Astrocyte of the hippocampus (primary cell): ENCODE measurements around the gene SLC25A26.

Experiments
- DNase-seq: peaks from one replicate; pipeline ENCODE4 v3.0.0; 2011; ENCODE audit warnings: low read depth, low spot score

Gene SLC25A26

DNA sequence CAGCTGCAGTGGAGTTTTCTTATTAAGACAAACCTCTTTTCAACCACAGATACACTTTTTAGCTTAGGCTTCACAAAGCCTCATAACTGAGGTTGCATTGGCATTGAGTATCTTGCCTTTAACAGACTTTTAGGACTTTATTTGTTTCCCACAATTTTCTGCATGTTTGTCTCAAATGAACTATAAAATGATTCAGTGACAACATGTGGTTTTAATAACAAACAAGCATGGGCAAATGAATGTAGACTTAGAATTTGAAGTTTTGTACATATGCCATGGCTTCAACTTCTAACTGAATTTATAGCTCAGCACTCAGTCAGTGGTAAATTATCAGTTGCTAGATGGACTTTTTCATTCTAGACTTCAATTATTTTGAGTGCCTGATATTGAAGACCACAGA, 101.6 kb downstream of the SLC25A26 start:
- no peak for DNase-seq

DNA sequence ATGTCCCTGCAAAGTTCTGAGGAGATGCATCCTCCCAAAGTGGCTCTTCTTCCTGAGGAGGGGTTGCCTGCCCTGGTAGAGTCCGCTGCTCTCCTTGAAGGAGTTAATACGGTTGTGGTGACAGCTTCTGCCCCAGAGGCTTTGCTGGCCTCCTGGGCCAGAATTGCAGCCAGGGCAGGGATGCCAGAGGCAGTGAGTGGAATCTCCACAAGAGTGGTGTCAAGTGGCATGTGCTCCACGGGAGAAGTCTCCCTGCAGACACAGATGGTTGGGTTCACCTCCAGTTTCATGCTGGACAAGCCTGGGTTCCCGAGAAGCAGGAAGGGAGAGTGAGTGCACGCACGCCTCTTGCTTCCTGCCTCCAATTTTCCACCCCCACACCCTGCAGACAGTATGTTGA, 105.5 kb downstream of the SLC25A26 start:
- DNase-seq: no peak

DNA sequence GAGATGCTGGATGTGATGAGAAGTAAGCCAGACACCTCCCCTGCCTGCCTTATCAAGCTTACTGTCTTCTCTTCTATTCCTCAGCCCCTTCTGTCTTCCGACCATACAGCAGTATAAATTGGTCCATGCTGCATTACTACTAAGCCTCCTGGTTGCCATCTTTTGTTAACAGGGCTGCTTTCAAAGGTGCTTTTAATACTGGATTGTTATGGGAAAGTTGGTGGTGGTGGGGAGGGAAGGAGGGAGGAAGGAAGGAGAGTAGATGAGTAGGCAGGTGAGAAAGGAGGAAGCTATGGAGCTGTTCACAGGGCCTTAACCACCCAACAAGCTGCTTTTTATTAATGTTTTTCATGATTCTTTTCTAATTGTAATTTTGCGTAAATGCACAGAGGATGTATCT, 114.9 kb downstream of the SLC25A26 start:
- no peak for DNase-seq

DNA sequence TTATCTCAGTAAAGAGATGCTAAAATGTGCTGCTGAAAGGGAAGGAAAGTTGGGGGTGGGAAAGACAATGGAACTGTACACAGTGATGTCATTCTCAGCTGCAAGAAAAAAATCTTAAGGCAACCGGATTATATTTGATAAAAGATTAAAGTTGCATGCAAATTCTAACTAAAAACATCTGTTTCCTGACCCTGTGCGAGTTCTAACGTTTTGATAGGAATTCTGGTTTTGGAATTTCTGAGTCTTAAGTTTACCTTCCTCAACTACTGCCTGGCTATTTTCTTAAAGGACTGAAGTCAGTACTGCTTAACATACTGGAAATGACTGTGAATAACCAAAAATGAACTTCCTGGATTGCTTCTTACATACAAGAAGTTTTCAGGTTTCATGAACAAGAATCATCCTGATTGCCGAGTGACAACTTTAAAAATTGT, 115.5 kb downstream of the SLC25A26 start:
- peak; percentile 19 for DNase-seq

DNA sequence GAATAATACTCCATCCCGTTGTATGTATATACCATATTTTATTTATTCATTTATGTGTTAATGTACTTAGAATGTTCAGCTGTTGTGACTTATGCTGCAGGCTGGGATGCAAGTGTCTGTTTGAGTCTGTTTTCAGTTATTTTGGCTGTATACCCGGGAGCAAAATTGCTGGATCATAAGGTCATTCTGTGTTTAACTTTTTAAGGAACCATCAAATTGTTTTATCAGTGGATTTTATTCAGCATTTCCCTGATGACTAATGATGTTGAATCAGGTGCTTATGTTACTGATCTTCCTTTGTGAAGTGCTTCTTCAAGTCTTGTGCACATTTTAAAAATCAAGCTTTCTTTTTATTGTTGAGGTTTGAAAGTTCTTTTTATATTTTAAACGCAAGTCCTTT, 118.1 kb downstream of the SLC25A26 start:
- DNase-seq: no peak

DNA sequence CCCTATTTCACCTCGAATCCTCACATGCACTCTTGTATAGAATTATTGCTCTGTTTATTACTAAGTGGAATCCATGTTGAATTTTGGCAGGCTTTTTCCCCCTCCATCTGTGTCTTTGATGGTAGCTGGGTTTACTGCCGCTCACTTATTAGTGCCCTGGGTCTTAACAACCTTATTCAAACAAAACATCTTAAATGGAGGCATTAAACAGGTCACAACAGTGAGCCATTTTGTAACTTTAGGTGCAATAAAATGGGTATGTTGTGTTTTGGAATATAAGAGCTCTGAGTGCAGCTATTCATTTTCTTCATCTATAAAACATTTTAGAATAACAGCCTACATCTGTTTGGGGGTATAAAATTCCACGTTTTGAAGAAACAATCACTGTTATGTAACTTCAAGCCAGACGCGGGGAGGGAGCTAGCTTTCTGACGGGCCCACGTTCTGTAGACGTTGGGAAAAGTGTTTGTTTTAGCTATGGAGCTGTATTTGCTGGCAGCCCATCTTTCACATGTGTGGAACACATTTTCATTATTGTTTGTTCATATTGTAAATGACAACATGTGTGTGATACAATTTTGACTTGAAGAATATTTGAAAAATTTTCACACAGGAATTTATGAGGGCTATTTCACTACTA, 122.0 kb downstream of the SLC25A26 start:
- DNase-seq: no peak

DNA sequence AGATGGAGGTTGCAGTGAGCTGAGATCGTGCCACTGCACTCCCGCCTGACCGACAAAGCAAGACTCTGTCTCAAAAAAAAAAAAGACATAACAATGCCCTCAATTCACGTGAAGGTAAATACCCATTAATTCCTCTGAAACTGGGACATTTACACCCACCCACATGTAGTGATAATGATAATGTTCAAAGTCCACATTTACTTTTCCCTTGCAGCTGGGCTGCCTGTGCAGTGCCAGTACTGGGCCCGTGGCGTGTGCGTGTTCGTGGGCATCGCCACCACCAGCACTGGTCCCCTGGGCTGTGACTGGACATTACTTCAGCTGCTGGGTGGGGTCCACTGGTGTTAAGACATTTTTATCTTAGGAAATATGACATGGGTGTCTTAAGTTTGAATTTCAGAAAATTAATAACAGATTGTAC, 123.6 kb downstream of the SLC25A26 start:
- no peak for DNase-seq

DNA sequence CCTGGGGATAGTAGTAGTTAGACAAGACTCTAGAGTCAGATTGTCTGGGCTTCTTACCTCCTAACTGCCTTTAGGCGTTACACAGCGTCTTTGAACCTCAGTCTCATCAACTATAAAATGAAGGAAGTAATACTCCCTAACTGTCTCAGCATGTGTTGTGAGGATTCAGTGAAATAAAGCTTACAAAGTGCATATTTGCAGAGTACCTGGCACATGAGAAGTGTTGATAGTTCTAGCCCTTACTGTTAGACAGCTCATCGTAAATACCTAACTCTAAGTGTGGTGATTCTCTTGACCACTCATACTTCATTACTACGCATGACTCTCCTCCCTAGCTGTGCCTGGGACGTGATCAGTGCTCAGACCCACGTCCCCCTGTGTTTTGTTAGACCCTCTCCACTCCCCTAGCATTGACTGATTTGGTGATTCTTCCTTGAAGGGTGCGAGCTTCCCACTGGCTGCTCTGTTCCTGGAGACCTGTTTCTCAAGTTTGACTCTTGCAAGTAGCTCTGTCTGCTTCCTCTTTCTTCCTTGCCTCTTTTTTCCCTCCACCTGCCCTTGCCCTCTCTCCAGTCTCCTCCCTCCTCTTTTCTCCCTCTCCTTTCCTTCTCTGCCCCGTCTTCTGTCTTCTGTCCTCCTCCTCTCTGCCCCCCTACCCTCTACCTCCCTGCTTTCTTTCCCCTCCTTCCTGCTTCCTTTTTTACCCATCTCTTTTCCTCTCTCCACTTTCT, 124.2 kb downstream of the SLC25A26 start:
- no peak for DNase-seq

DNA sequence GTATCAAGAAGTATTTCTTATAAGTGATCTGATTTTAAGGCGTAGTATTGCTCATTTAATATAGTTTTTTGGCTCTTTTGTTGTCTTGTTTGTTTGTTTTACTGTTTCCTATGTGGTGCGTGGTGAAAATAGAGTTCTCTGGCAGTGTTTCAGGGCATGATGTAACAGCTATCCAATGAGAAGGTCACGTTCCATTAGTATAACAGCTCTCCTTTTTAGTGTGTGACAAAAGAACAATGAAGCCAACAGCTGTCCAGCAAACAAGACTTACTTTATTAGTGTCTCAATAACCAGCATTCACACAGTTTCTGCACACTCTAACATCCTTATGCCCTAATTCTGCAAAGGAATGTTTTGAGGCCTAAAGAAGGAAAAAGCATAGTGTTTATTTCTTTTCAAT, 127.9 kb downstream of the SLC25A26 start:
- DNase-seq: peak; percentile 19

DNA sequence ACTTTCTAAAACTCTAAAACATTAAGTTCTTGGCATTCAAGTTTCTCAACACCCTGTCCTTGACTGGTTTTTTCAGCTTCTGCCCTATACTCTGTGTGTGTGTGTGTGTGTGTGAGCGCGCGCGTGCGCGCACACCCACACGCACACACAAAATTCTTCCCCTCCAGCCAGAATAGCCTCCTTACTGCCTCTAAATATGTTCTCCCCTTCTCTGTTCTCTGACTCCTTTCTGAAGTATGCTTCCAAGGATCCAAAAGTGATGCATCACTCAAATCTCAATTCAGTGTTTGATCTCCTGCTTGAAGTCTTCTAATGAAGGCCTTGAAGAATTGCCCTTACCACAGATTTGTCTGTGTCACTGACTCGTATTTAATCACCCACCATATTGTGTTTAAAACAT, 129.8 kb downstream of the SLC25A26 start:
- DNase-seq: peak; percentile 19

DNA sequence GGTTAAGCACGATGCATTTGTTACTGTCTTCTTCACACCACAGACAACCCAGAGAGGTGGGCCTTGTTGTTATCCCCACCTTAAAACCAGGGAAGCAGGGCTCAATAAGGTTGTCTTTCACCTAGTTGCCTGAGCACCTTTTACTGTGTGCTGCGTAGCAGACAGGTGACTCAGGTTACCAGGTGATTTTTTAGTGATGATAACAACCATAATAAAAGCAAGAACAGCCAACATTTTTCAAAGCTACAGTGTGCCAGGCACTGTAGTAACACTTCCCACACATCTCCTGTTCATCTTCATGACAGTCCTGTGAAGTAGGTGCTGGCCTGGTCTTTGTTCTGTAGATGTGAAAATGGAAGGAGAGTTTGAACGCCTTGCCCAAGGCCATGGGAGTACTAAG, 132.2 kb downstream of the SLC25A26 start:
- DNase-seq: no peak

DNA sequence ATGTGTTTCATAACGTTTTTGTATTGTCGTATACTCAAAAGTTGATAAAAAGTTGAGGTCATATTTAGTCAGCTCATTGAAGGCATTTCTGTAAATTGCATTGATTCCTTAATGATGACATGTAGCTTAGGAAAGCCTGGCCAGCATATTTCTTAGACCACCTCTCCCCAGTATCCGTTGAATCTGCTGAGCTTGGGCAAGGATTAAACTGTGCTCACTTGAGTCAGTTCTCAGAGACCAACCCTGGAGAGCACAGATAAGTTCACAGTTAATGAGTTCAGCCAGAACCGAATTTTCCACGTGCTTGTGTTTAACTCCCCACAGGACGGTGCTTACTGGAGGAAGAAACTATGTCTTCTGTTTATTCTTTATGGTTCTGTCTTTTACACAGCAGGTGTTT, 132.7 kb downstream of the SLC25A26 start:
- peak; percentile 80 for DNase-seq

DNA sequence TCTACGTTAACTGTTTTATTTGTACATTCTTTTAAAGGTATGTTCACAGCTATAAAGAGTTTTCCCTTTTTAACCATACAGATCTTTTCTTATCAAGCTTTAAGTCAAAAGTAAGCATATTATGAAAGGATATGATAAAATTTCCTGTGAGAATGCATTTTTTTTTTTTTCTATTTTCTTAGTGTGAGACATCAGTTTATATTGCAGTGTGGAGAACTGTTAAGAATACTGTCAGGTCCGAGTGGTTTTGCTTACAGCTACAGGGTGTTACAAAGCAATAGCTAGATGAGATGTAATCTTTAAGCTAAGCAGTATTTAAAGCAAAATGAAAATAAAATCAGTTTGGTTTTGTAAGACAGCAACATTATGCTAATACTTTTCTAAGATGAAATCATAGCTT, 133.2 kb downstream of the SLC25A26 start:
- DNase-seq: no peak

DNA sequence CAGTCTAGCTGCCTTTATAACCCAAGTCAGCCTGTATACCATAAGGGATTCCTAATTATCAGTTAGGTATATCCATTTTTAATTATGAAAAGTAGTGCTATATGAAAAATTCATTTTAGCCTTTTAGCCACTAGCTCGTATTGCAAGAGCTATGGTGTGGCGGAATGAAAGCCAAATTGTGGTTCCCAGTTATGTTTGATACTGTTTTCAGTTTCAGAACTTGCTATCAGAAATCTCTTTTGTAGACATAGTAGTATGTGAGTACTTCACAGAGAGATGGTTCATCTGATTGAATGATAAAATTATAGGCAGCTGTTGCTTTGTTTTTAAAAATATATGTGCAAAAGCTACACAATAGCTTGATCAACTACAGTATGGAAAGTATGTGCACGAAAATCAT, 134.6 kb downstream of the SLC25A26 start:
- DNase-seq: no peak

DNA sequence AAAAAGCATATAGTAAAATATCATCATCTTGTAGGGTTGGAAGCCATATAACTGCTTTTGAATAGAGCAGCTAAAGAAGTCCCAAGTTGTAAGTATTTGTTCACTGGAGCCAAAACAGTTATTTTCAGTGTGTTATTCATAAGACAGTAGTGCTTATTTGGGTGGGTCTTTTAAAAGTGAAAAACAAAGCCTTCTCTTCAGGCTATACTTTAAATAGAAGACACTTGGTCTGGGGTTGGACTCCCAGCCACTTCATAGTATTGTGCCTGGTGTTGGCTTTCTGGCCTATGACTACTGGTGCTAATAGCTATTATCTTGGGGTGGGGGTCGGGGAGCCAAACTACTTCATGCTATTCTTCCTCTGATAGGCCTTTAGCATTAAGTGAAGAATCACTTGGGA, 135.2 kb downstream of the SLC25A26 start:
- no peak for DNase-seq

DNA sequence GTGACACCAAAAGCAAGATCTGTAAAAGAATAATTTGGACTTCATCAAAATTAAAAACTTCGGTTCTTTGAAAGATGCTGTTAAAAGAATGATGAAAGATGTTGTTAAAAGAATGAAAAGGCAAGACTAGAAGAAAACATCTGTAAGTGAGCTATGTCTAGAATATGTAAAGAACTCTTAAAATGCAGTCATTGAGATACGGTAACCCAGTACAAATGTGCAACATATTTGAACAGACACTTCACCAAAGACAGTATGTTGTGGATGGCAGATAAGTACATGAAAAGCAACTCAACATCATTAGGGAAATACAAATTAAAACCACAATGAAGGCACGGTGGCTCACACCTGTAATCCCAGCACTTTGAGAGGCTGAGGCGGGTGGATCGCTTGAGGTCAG, 140.6 kb downstream of the SLC25A26 start:
- DNase-seq: no peak

DNA sequence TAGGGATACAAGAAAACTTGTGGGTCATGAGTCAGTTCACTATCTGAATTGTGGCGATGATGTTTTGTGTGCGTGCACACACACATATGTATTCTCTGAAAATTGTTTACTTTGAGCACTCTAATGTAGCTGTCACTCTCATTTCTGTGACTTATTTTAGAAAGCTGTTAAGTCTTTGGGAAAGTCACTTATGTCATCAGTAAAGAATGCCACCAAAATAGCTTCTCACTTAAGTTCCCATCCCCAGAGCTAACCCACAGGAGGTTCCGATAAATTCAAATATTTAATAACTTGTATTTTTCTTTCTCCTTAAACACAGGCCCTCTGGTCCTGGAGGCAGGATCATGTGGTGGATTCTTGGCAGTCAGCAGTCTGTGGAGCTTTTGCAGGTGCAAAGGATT, 141.7 kb downstream of the SLC25A26 start:
- DNase-seq: peak; percentile 64

DNA sequence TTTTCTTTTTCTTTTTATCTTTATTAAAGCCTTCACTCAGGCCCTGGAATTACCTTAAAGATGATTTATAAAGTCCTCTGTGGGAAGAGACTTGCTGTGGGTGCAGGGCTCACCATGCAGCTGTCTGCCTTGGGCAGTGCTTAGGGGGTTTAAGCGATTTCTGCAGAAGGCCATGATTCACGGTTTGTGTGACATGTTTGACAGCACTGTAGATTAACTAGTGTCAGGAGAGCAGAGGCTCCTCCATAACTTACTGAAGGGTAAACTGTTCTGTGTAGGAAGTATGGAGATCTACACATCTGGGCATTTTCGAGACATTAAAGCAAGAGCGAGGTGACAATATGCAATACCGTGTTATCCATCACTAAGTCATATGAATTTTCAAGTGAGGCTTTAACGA, 142.3 kb downstream of the SLC25A26 start:
- DNase-seq: peak; percentile 12

DNA sequence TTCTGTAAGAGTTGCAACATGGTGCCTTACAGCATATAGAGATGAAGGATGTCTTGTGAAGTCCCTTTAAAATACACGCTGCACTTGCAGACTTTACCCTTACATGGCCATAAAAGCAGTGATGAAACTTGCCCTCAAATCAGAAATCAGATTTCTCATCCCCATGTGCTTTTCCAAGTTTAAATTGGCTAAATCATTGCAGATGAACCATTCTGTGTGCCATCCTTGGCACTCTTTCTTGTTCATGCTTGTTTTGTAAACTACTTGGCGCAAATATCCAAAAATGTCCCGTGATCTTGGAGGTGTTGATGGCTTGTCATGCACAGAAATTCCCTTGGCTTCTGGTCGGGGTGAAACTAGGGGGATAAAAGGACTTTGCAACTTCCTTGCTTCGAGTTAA, 144.3 kb downstream of the SLC25A26 start:
- DNase-seq: no peak

DNA sequence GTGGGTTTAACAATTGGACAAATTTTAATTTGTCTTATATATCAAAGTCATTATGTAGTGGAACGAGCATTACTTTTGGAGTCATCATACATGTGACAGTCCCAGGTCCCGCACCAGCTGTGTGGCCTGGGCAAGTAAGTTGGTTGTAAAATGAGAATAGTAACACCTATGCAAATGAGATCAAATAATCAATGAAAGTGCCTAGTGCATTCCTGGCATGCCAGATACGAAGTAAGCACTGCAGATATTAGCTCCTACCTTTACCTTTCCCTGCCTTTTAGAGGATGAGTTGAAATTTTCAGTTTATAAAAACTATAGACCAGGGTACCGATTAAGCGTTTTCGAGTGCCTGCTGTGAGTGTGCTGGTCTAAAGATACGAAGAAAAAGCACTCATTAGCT, 145.9 kb downstream of the SLC25A26 start:
- no peak for DNase-seq

DNA sequence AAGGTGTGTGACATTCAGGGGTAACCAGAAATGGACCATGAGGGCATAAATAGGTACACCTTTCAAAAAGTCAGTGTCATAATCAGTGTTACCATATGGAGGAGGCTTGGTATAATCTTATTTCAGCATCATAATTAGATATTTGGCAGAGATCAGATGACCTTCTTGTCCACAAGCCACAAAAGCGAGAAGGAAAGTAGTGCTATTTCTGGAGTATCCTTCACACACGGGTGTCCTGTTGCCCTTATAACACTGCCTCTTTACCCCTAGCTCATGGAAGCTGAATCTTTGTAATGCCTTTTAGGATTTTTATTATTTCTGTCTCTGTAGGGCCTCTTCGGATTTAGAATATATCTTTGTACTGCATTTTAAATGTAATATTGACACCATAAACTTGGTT, 147.2 kb downstream of the SLC25A26 start:
- DNase-seq: no peak

DNA sequence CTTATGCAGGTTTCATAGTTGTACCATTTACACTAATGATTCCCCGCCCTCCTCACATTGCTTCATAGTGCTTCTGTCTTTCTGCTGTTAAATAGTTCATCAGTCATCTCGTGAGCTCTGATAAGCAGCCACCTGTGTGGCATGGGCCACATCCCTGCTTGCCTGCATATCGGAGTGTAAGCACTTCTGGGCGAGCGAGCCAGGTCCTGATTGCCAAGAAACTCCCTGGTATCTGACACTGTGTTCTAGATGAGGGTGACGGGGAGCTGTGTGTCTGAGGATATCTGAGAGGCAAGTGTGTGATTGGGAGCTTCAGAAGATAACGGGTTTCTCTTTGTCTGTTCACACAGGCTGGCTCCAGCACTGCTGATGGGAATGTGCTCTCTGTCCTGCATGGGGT, 149.4 kb downstream of the SLC25A26 start:
- no peak for DNase-seq

DNA sequence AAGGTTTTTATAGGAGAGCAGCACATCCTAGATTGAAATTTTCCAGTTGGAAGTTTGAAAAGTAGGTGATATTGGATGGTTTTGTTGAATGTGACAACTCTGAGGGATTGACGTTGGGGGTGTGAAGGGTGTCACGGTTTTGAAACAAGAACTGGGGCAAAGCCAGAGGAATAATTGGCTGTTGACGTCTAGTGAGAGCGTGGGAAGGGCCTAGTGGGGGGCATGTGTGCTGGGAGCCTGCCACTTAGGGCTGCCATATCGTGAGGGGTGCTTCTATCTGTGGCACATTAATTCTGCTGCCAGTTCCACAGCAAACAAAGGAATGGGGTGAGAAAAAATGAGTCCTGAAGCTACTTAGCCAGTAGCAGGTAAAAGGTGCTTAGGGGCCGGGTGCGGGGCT, 150.6 kb downstream of the SLC25A26 start:
- DNase-seq: no peak
